ENCODE data around the gene CPLX4. TPM values are rescaled to one million over a fixed set of nuclear protein-coding genes. Genes with fewer than 3 reads are reported as not detected.

Gene CPLX4
- total RNA-seq (not detected in 2 replicates), polyA plus RNA-seq (not detected in 2 replicates), polyA minus RNA-seq (not detected in 2 replicates)
- 0.05 TPM for total RNA-seq (2013)

- ChIA-PET POLR2A (no interaction called here), CTCF (interaction anchor here (1.2 to 2.2 kb wide), 2 partner anchors 10 to 84 kb away, joined by 4 to 8 read pairs; no protein-coding TSS in a partner anchor)
- no peak for TF ChIP-seq EZH2 (IDR thresholded peaks at IDR 0.05; ENCODE audit: borderline replicate concordance, insufficient read depth, low read depth, low read length, poor library complexity, severe bottlenecking)
- no peak for TF ChIP-seq CTCF (IDR thresholded peaks at IDR 0.05)
- no peak for ATAC-seq (ENCODE audit: low read depth)
- no peaks in the 10 kb centered on the region for H4K20me1 ChIP-seq (ENCODE audit: control insufficient read depth, insufficient read depth, low read length, poor library complexity, severe bottlenecking)
- H3K27me3 ChIP-seq (replicated peaks in 1 of 4; ENCODE audit: control extremely low read depth in 1 of 4, control insufficient read depth in 3 of 4, insufficient read depth in 4 of 4, low read length in 3 of 4) = peaks cover 0 to 8% (median 3%) of the 10 kb centered on the region in 4 experiments
- no peak within 1 kb of the TSS for H3K27ac ChIP-seq (ENCODE audit: low read length in 2 of 2)
- no peaks in the 10 kb centered on the region for H3K4me1 Mint-ChIP-seq
- no peak within 1 kb of the TSS for H3K9ac ChIP-seq (ENCODE audit: low read length)
- peaks cover 21% of the 10 kb centered on the region for H3K27me3 Mint-ChIP-seq
- H3K4me3 ChIP-seq (ENCODE audit: control extremely low read depth in 1 of 5, extremely low read depth in 1 of 5, insufficient read depth in 1 of 5, low read depth in 2 of 5, low read length in 4 of 5) = no peak within 1 kb of the TSS
- H3K4me3 Mint-ChIP-seq = no peak within 1 kb of the TSS
- H3K4me2 ChIP-seq (replicated peaks; ENCODE audit: low read depth, low read length, poor library complexity, severe bottlenecking) = no peak within 1 kb of the TSS
- no peak for DNase-seq
- no peaks in the 10 kb centered on the region for H3K9me3 ChIP-seq (ENCODE audit: control extremely low read depth in 1 of 3, control insufficient read depth in 2 of 3, insufficient read depth in 1 of 3, low read length in 2 of 3)
- H3K4me1 ChIP-seq (ENCODE audit: control insufficient read depth in 2 of 2, insufficient read depth in 2 of 2, low read length in 2 of 2) = no peaks in the 10 kb centered on the region
- no peak within 1 kb of the TSS for H3K27ac Mint-ChIP-seq
- no peak within 1 kb of the TSS for H2AFZ ChIP-seq (ENCODE audit: insufficient read depth, low read depth, low read length, poor library complexity, severe bottlenecking)
- H3K36me3 ChIP-seq (replicated peaks in 1 of 2; ENCODE audit: control extremely low read depth in 1 of 2, control insufficient read depth in 1 of 2, extremely low read depth in 1 of 2, insufficient read depth in 2 of 2, low read length in 1 of 2) = no peaks in the 10 kb centered on the region
- H3K79me2 ChIP-seq (ENCODE audit: control insufficient read depth, insufficient read depth, low read length) = no peaks in the 10 kb centered on the region
- no CpG with 5 or more reads among the region's 4 CpGs for WGBS (ENCODE audit: insufficient coverage)
- no peaks in the 10 kb centered on the region for H3K9me3 Mint-ChIP-seq (ENCODE audit: insufficient read depth)
- intact Hi-C loops (cut with micrococcal nuclease) = no loop called here
These were observed at the start of gene CPLX4 for GRCh38 chr18:59318460-59319050. Gene CPLX4, minus strand, starts transcription at chr18:59318649. Its CDS starts 187 bp downstream, at chr18:59318462.

GRCh38 chr18:59360381-59360780 is 41.9 kb upstream of the CPLX4 start:
- Mint-ChIP-seq H3K27me3 (peaks cover 8% of the 10 kb centered on the region), H3K4me1 (peaks cover 36% of the 10 kb centered on the region), H3K4me3 (peak overlapping the region; percentile 96), H3K9me3 (ENCODE audit: insufficient read depth) (no peaks in the 10 kb centered on the region), H3K27ac (no peak overlapping the region)
- Histone ChIP-seq H3K9ac (ENCODE audit: low read length) (no peak overlapping the region), H2AFZ (ENCODE audit: insufficient read depth, low read depth, low read length, poor library complexity, severe bottlenecking) (no peak overlapping the region), H3K27me3 (replicated peaks in 1 of 4; ENCODE audit: control extremely low read depth in 1 of 4, control insufficient read depth in 3 of 4, insufficient read depth in 4 of 4, low read length in 3 of 4) (no peaks in the 10 kb centered on the region), H4K20me1 (ENCODE audit: control insufficient read depth, insufficient read depth, low read length, poor library complexity, severe bottlenecking) (no peaks in the 10 kb centered on the region), H3K79me2 (ENCODE audit: control insufficient read depth, insufficient read depth, low read length) (no peaks in the 10 kb centered on the region), H3K4me1 (ENCODE audit: control insufficient read depth in 2 of 2, insufficient read depth in 2 of 2, low read length in 2 of 2) (peaks cover 16 to 21% of the 10 kb centered on the region in 2 donors), H3K4me3 (ENCODE audit: control extremely low read depth in 1 of 5, extremely low read depth in 1 of 5, insufficient read depth in 1 of 5, low read depth in 2 of 5, low read length in 4 of 5) (peak overlapping the region in 1 of 5 experiments; percentile 81), H3K9me3 (ENCODE audit: control extremely low read depth in 1 of 3, control insufficient read depth in 2 of 3, insufficient read depth in 1 of 3, low read length in 2 of 3) (no peaks in the 10 kb centered on the region), H3K36me3 (replicated peaks in 1 of 2; ENCODE audit: control extremely low read depth in 1 of 2, control insufficient read depth in 1 of 2, extremely low read depth in 1 of 2, insufficient read depth in 2 of 2, low read length in 1 of 2) (peaks cover 0 to under 1% of the 10 kb centered on the region in 2 experiments), H3K4me2 (replicated peaks; ENCODE audit: low read depth, low read length, poor library complexity, severe bottlenecking) (peak overlapping the region; percentile 85), H3K27ac (ENCODE audit: low read length in 2 of 2) (no peak overlapping the region)
- ATAC-seq (ENCODE audit: low read depth) (no peak), DNase-seq (no peak)
- TF ChIP-seq CTCF (IDR thresholded peaks at IDR 0.05) (no peak), EZH2 (IDR thresholded peaks at IDR 0.05; ENCODE audit: borderline replicate concordance, insufficient read depth, low read depth, low read length, poor library complexity, severe bottlenecking) (no peak)
- intact Hi-C loops (cut with micrococcal nuclease) = loop anchor here (1.0 kb wide), 1 partner anchor 15 kb away; no protein-coding TSS in a partner anchor
- ChIA-PET CTCF (interaction anchor here (0.8 kb wide), 1 partner anchor 1479 kb away, joined by 3 read pairs; no protein-coding TSS in a partner anchor), POLR2A (no interaction called here)
- WGBS (ENCODE audit: insufficient coverage) = 100% methylated on average over 1 of the region's 3 CpGs

Data from B cell (primary cell).